ENCODE results near the gene UST.

The UST gene

DNA sequence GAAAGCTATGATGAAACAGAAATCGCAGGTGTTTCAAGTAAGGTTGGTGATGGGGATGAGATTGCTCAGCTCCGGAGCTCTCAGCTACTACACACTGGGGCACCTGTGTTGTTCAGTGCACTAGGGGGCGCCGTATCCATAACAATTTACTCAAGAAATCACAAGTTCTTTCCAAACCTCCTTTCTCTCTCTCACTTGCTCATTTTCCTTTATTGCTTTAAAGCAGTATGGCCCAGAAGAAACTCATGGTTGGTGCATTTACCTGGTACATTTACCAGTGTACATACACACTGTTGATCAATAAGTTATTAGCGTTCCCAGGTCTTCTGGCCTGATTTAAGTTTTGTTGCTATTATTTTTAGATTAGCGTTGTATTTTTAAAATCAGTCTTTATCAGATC lies 335.5 kb downstream of the UST start:
- H4K20me1 ChIP-seq (ENCODE audit: control insufficient read depth, insufficient read depth, low read depth, low read length), result no peaks in the 10 kb centered on the region
- no peaks in the 10 kb centered on the region for H3K9me3 ChIP-seq (ENCODE audit: control insufficient read depth, insufficient read depth, low read length)
- no peaks in the 10 kb centered on the region for H3K36me3 ChIP-seq (ENCODE audit: control insufficient read depth, low read length)
- peaks cover 21% of the 10 kb centered on the region for H3K4me1 ChIP-seq (ENCODE audit: control insufficient read depth, low read length)
- H3F3A ChIP-seq (ENCODE audit: control insufficient read depth, insufficient read depth), result 0 out of 2 replicates have a peak, but pooled peaks cover 3% of the 10 kb centered on the region
- peaks cover 30% of the 10 kb centered on the region for H3K27me3 ChIP-seq (ENCODE audit: control insufficient read depth, low read length)
- H3K4me3 ChIP-seq (ENCODE audit: low read length), result no peak overlapping the region
- peak overlapping the region; percentile 21; the same call in 1 of the 2 replicates for H3K4me2 ChIP-seq (ENCODE audit: low read length)
- TF ChIP-seq, protein P1, sequence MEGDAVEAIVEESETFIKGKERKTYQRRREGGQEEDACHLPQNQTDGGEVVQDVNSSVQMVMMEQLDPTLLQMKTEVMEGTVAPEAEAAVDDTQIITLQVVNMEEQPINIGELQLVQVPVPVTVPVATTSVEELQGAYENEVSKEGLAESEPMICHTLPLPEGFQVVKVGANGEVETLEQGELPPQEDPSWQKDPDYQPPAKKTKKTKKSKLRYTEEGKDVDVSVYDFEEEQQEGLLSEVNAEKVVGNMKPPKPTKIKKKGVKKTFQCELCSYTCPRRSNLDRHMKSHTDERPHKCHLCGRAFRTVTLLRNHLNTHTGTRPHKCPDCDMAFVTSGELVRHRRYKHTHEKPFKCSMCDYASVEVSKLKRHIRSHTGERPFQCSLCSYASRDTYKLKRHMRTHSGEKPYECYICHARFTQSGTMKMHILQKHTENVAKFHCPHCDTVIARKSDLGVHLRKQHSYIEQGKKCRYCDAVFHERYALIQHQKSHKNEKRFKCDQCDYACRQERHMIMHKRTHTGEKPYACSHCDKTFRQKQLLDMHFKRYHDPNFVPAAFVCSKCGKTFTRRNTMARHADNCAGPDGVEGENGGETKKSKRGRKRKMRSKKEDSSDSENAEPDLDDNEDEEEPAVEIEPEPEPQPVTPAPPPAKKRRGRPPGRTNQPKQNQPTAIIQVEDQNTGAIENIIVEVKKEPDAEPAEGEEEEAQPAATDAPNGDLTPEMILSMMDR (IDR thresholded peaks at IDR 0.05; ENCODE audit: low read depth, low read length, poor library complexity, severe bottlenecking), result peak; percentile 78
- no peak for TF ChIP-seq EZH2phosphoT487 (IDR thresholded peaks at IDR 0.05; ENCODE audit: borderline replicate concordance, low read length)
- no peak overlapping the region for H3K27ac ChIP-seq (ENCODE audit: low read depth, low read length)
- no peaks in the 10 kb centered on the region for H3K79me2 ChIP-seq (ENCODE audit: control insufficient read depth, low read length)
- H3K9me2 ChIP-seq (replicated peaks; ENCODE audit: control insufficient read depth, low read length), result no peaks in the 10 kb centered on the region

DNA sequence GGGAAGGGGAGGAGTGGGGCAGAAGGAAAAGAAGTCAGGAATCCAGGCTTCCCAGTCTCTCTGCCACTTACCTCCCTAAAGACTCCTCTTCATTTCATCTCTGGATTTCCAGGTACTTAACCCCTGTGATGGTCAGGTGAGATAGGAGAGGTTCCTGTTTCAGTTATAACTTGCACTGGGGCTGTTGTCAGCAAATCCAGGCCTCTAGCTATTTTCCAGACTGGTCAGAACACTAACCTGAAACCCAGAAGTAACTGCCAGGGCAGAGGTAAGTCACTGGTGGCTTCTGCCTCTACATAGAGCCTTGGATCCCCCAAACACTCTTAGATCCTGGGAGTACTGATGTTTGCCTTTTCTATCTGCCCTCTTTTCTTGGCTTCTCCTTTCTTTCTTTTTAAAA lies 337.2 kb downstream of the UST start:
- no peaks in the 10 kb centered on the region for H4K20me1 ChIP-seq (ENCODE audit: control insufficient read depth, insufficient read depth, low read depth, low read length)
- no peak overlapping the region for H3K4me3 ChIP-seq (ENCODE audit: low read length)
- no peak overlapping the region for H3K27ac ChIP-seq (ENCODE audit: low read depth, low read length)
- no peaks in the 10 kb centered on the region for H3K9me3 ChIP-seq (ENCODE audit: control insufficient read depth, insufficient read depth, low read length)
- no peaks in the 10 kb centered on the region for H3K79me2 ChIP-seq (ENCODE audit: control insufficient read depth, low read length)
- no peaks in the 10 kb centered on the region for H3K9me2 ChIP-seq (replicated peaks; ENCODE audit: control insufficient read depth, low read length)
- no peak for TF ChIP-seq EZH2phosphoT487 (IDR thresholded peaks at IDR 0.05; ENCODE audit: borderline replicate concordance, low read length)
- TF ChIP-seq, protein P1 (IDR thresholded peaks at IDR 0.05; ENCODE audit: low read depth, low read length, poor library complexity, severe bottlenecking), result no peak
- H3K36me3 ChIP-seq (ENCODE audit: control insufficient read depth, low read length), result no peaks in the 10 kb centered on the region
- no peak overlapping the region for H3K4me2 ChIP-seq (ENCODE audit: low read length)
- peaks cover 21% of the 10 kb centered on the region for H3K4me1 ChIP-seq (ENCODE audit: control insufficient read depth, low read length)
- H3K27me3 ChIP-seq (ENCODE audit: control insufficient read depth, low read length), result peaks cover 30% of the 10 kb centered on the region
- H3F3A ChIP-seq (ENCODE audit: control insufficient read depth, insufficient read depth), result 0 out of 2 replicates have a peak, but pooled peaks cover 3% of the 10 kb centered on the region

DNA sequence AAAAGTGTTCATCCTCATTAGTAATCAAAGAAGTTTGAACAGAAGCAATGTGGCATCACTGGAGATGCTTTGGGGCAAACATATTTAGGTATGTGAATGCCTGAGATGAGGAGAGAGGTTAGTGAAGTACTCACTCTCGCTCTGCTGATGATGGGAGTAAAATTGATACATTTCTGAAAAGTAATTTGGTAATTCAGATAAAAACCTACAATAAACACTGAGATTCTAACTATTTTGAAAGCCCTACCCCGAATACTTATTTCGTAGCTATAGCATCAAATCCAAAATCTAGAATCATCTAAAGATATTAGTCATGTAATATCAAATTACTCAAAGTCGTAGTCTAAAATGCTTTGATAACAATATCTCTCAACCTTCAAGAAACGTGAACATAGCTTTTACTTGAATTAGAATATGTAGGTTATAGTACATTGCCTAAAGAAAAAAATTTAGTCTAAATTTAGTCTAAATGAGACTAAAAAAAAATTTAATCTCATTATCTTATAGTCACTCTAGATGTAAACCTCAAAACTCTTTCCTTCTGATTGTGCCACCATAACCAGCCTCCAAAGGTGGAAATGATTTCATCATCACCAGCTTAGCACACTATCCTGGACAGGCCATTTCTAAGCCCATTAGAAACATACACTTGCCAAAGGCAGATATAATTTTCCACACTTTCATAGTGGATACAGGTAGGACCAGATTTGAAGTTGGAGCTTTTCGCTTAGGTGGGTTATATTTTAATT lies 338.2 kb downstream of the UST start:
- H3K4me1 ChIP-seq (ENCODE audit: control insufficient read depth, low read length), result peaks cover 12% of the 10 kb centered on the region
- H3K36me3 ChIP-seq (ENCODE audit: control insufficient read depth, low read length), result no peaks in the 10 kb centered on the region
- peaks cover 30% of the 10 kb centered on the region for H3K27me3 ChIP-seq (ENCODE audit: control insufficient read depth, low read length)
- no peak overlapping the region for H3K4me3 ChIP-seq (ENCODE audit: low read length)
- H3F3A ChIP-seq (ENCODE audit: control insufficient read depth, insufficient read depth), result 0 out of 2 replicates have a peak, but pooled peaks cover 3% of the 10 kb centered on the region
- no peak overlapping the region for H3K27ac ChIP-seq (ENCODE audit: low read depth, low read length)
- TF ChIP-seq EZH2phosphoT487 (IDR thresholded peaks at IDR 0.05; ENCODE audit: borderline replicate concordance, low read length), result no peak
- TF ChIP-seq, protein P1 (IDR thresholded peaks at IDR 0.05; ENCODE audit: low read depth, low read length, poor library complexity, severe bottlenecking), result no peak
- H3K4me2 ChIP-seq (ENCODE audit: low read length), result no peak overlapping the region
- no peaks in the 10 kb centered on the region for H3K9me3 ChIP-seq (ENCODE audit: control insufficient read depth, insufficient read depth, low read length)
- H3K79me2 ChIP-seq (ENCODE audit: control insufficient read depth, low read length), result no peaks in the 10 kb centered on the region
- H3K9me2 ChIP-seq (replicated peaks; ENCODE audit: control insufficient read depth, low read length), result no peaks in the 10 kb centered on the region
- H4K20me1 ChIP-seq (ENCODE audit: control insufficient read depth, insufficient read depth, low read depth, low read length), result no peaks in the 10 kb centered on the region
